ENCODE data around the gene ZBTB7C.

GRCh38 chr18:48037481-48038271 lies 371.5 kb downstream of the ZBTB7C start:
- TF ChIP-seq CTCF (tag by site-specific recombination; IDR thresholded peaks at IDR 0.05) (no peak), ZNF704 (tag by site-specific recombination; IDR thresholded peaks at IDR 0.05) (no peak), ZNF23 (tag by site-specific recombination; IDR thresholded peaks at IDR 0.05; ENCODE audit: borderline replicate concordance) (no peak), ZBTB7A (tag by site-specific recombination; IDR thresholded peaks at IDR 0.05; ENCODE audit: low read depth) (no peak), INSM2 (tag by site-specific recombination; IDR thresholded peaks at IDR 0.05) (no peak), KLF1 (tag by site-specific recombination; IDR thresholded peaks at IDR 0.05) (no peak), ZNF292 (tag by site-specific recombination; IDR thresholded peaks at IDR 0.05; ENCODE audit: borderline replicate concordance, low read depth) (no peak), ZNF324 (tag by site-specific recombination; IDR thresholded peaks at IDR 0.05) (no peak), ZNF792 (tag by site-specific recombination; IDR thresholded peaks at IDR 0.05) (no peak), KLF10 (tag by site-specific recombination; IDR thresholded peaks at IDR 0.05) (no peak), ZNF785 (tag by site-specific recombination; IDR thresholded peaks at IDR 0.05) (no peak), ZNF211 (tag by site-specific recombination; IDR thresholded peaks at IDR 0.05; ENCODE audit: low read depth) (no peak), ELK4 (IDR thresholded peaks at IDR 0.05; ENCODE audit: borderline replicate concordance, low read depth, low read length) (no peak), PBX3 (CRISPR knock-in tag; IDR thresholded peaks at IDR 0.05) (no peak)
